ENCODE results near the gene WWOX.

DNA sequence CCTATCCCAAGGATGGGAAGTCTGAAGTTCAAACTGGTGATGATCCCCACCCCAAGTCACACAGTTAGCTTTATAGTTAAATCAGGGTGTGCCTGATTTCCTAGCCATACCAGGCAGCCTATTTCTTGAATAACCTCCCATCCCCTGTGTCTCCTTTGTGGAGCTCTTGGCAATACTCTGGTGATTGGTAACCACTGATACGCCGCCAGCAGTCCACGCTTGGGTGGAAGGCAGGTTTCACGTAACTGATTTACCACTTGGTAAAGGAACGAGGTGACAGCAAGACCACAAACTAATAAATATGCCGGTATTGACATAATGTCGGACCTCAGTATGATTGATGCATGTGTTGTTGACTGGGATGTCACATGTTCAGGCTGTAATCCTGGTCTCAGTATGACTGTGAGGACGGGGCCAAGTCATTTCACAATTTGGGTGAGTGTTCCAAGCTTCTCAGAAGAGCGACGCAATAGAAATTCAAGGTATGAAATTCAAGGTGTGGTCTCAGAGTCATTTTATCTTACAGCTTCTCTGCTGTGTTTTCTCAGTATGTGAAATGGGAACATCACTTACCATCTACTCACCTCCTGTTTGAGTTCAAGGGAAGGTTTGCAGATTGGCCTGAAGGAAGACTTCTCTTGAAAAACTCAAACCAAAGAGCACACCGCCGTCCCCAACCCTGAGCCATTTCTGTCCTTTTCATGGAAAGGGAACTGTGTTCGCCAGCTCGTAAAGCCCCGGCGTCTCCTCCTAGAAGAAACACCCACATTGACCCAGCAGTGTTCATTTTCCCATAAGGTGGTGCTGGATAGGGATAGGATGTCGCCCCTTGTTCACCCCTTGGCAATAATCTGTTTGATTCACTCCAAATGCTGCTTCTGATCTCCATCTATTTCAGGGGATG, 678.9 kb downstream of the WWOX start:
- no peak for TF ChIP-seq POLR2AphosphoS5 (IDR thresholded peaks at IDR 0.05; ENCODE audit: low read depth, low read length)
- no peak for TF ChIP-seq POLR2A (IDR thresholded peaks at IDR 0.05; ENCODE audit: low read depth, low read length)
- no peak for TF ChIP-seq SPI1 (IDR thresholded peaks at IDR 0.05; ENCODE audit: low read depth, low read length)
- TF ChIP-seq PAX5 (IDR thresholded peaks at IDR 0.05; ENCODE audit: insufficient read depth, low read length, severe bottlenecking): no peak
- no peak for TF ChIP-seq TAF1 (IDR thresholded peaks at IDR 0.05; ENCODE audit: low read depth, low read length)

Measured in GM12891 (cell line).